NCI-H187 treated with DMSO at 0.1 percent for 48 hours (cell line): ENCODE data around the gene CNPPD1.
"Not testable (repeated sequence)": the region's sequence is repeated elsewhere in the genome, so short reads cannot be mapped to it uniquely, and the experiment has no call there.

Experiments
- DNase-seq: peaks from one replicate; lab custom pipeline; 2025; lab: John Stamatoyannopoulos, UW

Gene CNPPD1

GRCh38 chr2:219207884-219208740, 31.4 kb upstream of the CNPPD1 start:
- no peak for DNase-seq

DNA sequence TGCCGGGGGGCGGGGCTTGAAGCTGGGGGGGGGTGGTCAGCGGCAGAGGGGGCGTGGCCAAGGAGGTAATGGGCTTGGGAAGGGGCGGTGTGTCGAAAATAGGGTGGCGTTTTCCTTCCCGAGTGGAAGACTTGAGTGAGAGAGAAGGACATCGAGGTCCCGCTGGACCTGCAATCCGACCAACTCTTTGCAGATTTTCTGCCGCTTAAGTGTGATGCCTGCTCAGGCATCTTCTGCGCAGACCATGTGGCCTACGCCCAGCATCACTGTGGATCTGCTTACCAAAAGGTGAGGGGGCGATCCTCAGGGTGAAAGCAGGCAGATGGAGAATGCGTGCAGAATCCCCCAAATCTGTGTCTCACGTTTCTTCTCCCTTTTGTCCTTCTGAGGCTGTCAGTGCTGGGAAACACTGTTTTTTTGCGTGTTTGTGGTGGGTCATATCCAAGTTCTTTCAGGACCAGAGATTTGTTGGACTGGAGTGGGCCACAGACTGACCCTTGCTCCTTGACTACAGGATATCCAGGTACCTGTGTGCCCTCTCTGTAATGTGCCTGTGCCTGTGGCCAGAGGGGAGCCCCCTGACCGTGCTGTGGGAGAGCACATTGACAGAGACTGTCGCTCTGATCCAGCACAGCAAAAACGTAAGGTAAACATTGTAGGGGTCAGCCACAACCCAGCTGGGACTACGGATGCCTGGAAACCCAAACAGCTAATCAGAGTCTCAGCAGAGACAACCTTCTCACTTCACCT, 30.6 kb upstream of the CNPPD1 start:
- no peak for DNase-seq

- DNase-seq = peak; percentile 7
Observed at GRCh38 chr2:219206328-219207133, 29.8 kb upstream of the CNPPD1 start, which contains the start of gene ZFAND2B. Gene ZFAND2B (plus strand): TSS chr2:219206782. CDS start chr2:219206988, 206 bp downstream.

DNA sequence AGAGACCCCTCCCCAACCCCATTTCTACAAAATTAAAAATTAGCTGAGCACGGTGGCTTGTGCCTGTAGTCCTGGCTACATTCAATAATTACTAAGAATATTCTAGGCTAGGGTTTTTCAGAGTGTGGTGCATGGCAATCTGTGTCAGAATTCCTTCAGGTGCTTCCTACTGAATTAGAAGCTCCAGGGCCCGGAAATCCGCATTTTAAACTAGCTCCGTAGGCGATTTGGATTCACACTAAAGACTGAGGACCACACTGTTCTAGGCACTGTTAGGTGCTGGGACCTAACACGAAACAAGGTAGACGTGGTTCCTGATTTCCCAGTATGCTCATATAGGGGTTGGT, 29.2 kb upstream of the CNPPD1 start:
- no peak for DNase-seq

GRCh38 chr2:219205165-219205538, 28.4 kb upstream of the CNPPD1 start:
- DNase-seq = no peak

GRCh38 chr2:219204425-219205164, 27.9 kb upstream of the CNPPD1 start:
- no peak for DNase-seq

DNA sequence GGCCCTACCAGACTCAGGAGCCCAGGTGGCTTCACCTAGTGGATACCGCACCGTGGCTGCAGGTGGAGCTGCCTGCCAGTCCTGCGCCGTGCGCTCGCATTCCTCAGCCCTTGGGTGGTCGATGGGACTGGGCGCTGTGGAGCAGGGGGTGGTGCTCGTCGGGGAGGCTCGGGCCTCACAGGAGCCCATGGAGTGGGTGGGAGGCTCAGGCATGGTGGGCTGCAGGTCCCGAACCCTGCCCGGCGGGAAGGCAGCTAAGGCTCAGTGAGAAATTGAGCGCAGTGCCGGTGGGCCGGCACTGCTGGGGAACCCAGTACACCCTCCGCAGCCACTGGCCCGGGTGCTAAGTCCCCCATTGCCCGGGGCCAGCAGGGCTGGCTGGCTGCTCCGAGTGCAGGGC, 24.6 kb upstream of the CNPPD1 start:
- DNase-seq = not testable (repeated sequence)

GRCh38 chr2:219200502-219201326, 24.0 kb upstream of the CNPPD1 start:
- not testable (repeated sequence) for DNase-seq

DNA sequence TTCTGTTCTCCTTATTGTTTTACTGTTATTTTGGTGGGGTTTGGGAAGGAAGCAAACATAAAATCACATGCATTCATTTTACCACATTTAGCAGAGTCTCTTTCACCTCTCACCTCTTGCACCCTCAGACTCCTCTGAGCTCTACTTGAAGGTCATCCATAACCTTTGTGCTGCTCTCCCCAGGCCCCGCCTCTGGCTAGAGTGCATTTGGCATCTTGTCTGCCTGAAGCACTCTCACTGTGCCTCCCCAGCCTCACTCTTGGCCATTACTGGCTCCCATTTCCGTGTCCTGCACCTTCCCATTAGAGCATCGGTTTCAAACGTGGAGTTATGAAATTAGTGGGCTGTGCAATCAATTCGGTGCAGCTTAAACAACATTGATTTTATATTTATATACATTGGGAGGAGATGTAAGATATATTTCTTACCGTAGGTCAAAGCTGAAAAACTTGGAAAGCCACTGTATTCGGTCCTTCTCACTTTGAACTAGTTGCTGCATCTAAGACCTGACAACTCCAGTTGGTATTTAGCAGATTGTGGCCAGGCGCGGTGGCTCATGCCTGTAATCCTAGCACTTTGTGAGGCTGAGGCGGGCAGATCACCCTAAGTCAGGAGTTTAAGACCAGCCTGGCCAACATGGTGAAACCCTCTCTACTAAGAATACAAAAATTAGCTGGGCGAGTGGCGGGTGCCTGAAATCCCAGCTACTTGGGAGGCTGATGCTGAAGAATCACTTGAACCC, 22.9 kb upstream of the CNPPD1 start:
- DNase-seq = no peak

DNA sequence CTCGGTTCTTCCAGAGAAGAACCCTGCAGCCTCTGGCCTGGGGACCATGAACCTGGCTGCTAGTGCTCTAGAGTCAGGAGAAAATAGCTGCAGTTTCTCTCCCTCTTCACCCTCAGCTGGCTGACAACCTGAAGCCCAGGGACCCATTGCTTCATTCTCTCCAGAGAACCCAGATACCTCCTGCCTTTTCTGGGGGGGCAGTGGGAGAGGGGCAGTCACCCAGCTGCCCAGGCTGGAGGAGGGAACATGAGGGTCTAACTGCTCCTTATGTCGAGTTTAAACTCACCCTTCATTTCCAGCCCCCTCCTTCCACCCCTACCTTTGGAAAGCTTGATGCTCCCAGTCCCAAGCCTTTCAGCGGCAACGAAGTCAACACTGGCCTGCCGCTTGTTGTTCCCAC, 22.2 kb upstream of the CNPPD1 start:
- no peak for DNase-seq

- no peak for DNase-seq
Observed at GRCh38 chr2:219197388-219197787, 20.7 kb upstream of the CNPPD1 start.

DNA sequence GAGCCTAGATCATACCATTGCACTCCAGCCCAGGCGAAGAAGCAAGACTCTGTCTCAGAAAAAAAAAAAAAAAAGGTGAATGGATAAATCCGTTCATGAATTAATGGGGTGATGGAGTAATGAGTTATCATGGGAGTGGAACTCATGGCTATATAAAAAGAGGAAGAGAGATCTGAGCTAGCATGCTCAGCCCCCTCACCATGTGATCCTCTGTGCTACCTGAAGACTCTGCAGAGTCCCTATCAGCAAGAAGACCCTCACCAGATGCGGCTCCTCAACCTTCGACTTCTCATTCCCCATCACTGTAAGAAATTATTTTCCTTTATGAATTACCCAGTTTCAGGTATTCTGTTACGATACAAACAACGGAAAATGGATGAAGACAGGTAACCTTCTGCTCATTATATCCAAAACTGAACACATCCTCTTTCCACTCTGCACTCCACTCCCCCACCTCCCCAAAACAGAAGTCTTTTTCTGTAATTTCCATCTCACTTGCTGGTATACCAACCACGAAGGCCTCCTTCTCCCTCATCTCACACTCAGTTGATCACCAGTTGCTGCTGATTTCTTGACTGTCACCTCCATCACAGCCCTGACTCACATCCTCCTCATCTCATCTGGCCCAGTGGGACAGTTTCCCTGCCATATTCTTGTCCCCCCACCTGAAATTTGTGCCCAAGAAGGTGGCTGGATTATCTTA, 10.2 kb upstream of the CNPPD1 start:
- DNase-seq = no peak

GRCh38 chr2:219184121-219184520, 7.4 kb upstream of the CNPPD1 start:
- DNase-seq = no peak

- DNase-seq = no peak
Observed at GRCh38 chr2:219183151-219183772, 6.5 kb upstream of the CNPPD1 start.

- no peak for DNase-seq
Observed at GRCh38 chr2:219182331-219183150, 5.8 kb upstream of the CNPPD1 start.

- DNase-seq = no peak
Observed at GRCh38 chr2:219181531-219181930, 4.8 kb upstream of the CNPPD1 start.

DNA sequence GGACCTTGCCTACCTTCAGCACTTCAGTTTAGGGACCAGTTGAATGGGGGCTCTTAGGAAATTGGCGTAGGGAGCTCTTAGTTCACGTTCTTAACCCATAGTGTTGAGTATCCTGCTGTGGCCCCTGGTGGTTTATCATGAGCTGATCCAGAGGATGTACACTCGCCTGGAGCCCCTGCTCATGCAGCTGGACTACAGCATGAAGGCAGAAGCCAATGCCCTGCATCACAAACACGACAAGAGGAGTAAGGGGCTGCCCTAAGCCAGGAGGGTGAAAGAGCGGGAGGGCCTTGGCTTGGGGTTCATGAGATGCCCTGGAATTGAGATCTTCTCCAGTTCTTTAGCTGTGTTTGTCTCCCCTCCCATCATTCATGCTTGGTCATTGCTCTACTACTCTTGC, 4.2 kb upstream of the CNPPD1 start:
- no peak for DNase-seq
